ENCODE results near the gene WDR37.

GRCh38 chr10:1100691-1101368 is 44.6 kb downstream of the WDR37 start:
- TF ChIP-seq TCF12 (IDR thresholded peaks at IDR 0.05; ENCODE audit: low read depth), result no peak
- TF ChIP-seq, protein P1, sequence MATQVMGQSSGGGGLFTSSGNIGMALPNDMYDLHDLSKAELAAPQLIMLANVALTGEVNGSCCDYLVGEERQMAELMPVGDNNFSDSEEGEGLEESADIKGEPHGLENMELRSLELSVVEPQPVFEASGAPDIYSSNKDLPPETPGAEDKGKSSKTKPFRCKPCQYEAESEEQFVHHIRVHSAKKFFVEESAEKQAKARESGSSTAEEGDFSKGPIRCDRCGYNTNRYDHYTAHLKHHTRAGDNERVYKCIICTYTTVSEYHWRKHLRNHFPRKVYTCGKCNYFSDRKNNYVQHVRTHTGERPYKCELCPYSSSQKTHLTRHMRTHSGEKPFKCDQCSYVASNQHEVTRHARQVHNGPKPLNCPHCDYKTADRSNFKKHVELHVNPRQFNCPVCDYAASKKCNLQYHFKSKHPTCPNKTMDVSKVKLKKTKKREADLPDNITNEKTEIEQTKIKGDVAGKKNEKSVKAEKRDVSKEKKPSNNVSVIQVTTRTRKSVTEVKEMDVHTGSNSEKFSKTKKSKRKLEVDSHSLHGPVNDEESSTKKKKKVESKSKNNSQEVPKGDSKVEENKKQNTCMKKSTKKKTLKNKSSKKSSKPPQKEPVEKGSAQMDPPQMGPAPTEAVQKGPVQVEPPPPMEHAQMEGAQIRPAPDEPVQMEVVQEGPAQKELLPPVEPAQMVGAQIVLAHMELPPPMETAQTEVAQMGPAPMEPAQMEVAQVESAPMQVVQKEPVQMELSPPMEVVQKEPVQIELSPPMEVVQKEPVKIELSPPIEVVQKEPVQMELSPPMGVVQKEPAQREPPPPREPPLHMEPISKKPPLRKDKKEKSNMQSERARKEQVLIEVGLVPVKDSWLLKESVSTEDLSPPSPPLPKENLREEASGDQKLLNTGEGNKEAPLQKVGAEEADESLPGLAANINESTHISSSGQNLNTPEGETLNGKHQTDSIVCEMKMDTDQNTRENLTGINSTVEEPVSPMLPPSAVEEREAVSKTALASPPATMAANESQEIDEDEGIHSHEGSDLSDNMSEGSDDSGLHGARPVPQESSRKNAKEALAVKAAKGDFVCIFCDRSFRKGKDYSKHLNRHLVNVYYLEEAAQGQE (IDR thresholded peaks at IDR 0.05; ENCODE audit: low read depth), result no peak
- TF ChIP-seq CREB1 (IDR thresholded peaks at IDR 0.05; ENCODE audit: low read depth), result no peak
- TF ChIP-seq TAF1 (IDR thresholded peaks at IDR 0.05; ENCODE audit: low read depth), result no peak
- no peak for TF ChIP-seq TEAD4 (IDR thresholded peaks at IDR 0.05)

Data from Ishikawa (cell line).